OCI-LY3 (cell line): ENCODE measurements around the gene RNF186.

Source experiments
- EZH2phosphoT487 ChIP-seq: fragments of 200-600 bp; shearing (Covaris generic); IDR thresholded peaks from 2 replicates; pipeline ENCODE4 v1.6.1; 2018; ENCODE audit warnings: antibody characterized with exemption, mixed run types, low read depth
- TF ChIP-seq, protein P1 (sequence below): fragments of 200-600, 300-600 bp; sonication (generic); IDR thresholded peaks from 2 replicates; pipeline ENCODE4 v1.5.1; 2014; ENCODE audit warnings: antibody characterized with exemption, low read length, low read depth

DNA sequence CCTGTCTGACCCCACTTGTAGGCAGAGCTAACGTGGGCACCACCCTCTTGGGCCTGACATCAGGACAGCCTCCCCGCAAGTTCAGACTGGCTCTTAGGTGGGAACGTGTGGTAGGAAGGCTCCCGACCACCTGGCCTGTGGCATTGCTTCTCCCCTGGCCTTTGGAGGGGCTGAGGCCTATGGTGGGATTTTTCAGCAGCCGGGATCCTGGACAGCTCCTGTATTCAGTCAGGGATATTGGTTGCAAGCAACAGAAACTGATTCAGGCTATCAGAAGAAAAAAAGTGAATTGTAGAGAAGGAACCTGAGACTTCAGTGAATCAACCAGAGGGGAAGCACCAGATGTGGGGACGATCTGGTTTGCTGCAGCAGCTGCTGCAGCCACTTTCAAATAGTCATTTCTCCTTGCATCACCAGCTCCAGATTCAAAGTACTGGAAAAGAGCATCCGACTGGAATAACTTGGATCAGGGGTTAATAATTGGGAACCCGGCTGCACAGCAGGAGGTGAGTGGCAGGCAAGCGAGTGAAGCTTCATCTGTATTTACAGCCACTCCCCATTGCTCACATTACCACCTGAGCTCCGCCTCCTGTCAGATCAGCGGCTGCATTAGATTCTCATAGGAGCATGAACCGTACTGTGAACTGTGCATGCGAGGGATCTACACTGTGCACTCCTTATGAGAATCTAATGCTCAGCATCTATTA is 5.9 kb downstream of the RNF186 start:
- TF ChIP-seq, protein P1, sequence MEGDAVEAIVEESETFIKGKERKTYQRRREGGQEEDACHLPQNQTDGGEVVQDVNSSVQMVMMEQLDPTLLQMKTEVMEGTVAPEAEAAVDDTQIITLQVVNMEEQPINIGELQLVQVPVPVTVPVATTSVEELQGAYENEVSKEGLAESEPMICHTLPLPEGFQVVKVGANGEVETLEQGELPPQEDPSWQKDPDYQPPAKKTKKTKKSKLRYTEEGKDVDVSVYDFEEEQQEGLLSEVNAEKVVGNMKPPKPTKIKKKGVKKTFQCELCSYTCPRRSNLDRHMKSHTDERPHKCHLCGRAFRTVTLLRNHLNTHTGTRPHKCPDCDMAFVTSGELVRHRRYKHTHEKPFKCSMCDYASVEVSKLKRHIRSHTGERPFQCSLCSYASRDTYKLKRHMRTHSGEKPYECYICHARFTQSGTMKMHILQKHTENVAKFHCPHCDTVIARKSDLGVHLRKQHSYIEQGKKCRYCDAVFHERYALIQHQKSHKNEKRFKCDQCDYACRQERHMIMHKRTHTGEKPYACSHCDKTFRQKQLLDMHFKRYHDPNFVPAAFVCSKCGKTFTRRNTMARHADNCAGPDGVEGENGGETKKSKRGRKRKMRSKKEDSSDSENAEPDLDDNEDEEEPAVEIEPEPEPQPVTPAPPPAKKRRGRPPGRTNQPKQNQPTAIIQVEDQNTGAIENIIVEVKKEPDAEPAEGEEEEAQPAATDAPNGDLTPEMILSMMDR = no peak
- no peak for TF ChIP-seq EZH2phosphoT487
